Neural cell (in vitro differentiated cells): ENCODE measurements around the gene ZNF606. TPM values are rescaled to one million over a fixed set of nuclear protein-coding genes. Genes with fewer than 3 reads are reported as not detected.
A peak's percentile ranks its signal among the peaks of the same experiment; 100 is the strongest.

Source experiments
- H2AFZ ChIP-seq: fragments of 200-600, 300-800 bp; sonication (generic), shearing (Covaris generic); 2 replicates; pipeline ENCODE4 v1.6.0; 2014; ENCODE audit warnings: low read depth, mild to moderate bottlenecking, antibody characterized with exemption, low read length, moderate library complexity
- H3F3A ChIP-seq: fragments of 200-600 bp; shearing (Covaris generic); 2 replicates; pipeline ENCODE4 v1.6.1; 2016; ENCODE audit warnings: mild to moderate bottlenecking, moderate library complexity, mixed read lengths, antibody characterized with exemption, low read length; ENCODE audit not compliant: insufficient read depth, poor library complexity, severe bottlenecking
- H3K27ac ChIP-seq: fragments of 200-600, 300-800 bp; sonication (generic), shearing (Covaris generic); 2 replicates; pipeline ENCODE4 v1.5.1; 2014; ENCODE audit warnings: mild to moderate bottlenecking, low read length, moderate library complexity
- H3K27me3 ChIP-seq: fragments of 300-800, 200-600 bp; sonication (generic), shearing (Covaris generic); 2 replicates; pipeline ENCODE4 v1.6.0; 2014; ENCODE audit warnings: mild to moderate bottlenecking, low read depth, low read length, moderate library complexity; ENCODE audit not compliant: insufficient read depth
- H3K36me3 ChIP-seq: fragments of 300-800, 200-600 bp; sonication (generic), shearing (Covaris generic); 2 replicates; pipeline ENCODE4 v1.5.1; 2014; ENCODE audit warnings: mild to moderate bottlenecking, antibody characterized with exemption, low read length, moderate library complexity; ENCODE audit not compliant: insufficient read depth
- H3K4me2 ChIP-seq: fragments of 300-800, 200-600 bp; sonication (generic), shearing (Covaris generic); 2 replicates; pipeline ENCODE4 v1.6.0; 2014; ENCODE audit warnings: mild to moderate bottlenecking, low read length
- H3K4me3 ChIP-seq: fragments of 300-800, 200-600 bp; sonication (generic), shearing (Covaris generic); 2 replicates; pipeline ENCODE4 v1.5.1; 2014; ENCODE audit warnings: mild to moderate bottlenecking, low read length, moderate library complexity
- H3K79me2 ChIP-seq: fragments of 200-600 bp; shearing (Covaris generic); replicated peaks from 2 replicates; pipeline ENCODE4 v1.6.0; 2014; ENCODE audit warnings: mild to moderate bottlenecking, low read length, moderate library complexity; ENCODE audit not compliant: insufficient read depth
- H3K9ac ChIP-seq: fragments of 300-800, 200-600 bp; sonication (generic), shearing (Covaris generic); 2 replicates; pipeline ENCODE4 v1.6.1; 2016; ENCODE audit warnings: mild to moderate bottlenecking, low read length, mixed read lengths
- H3K9me2 ChIP-seq: fragments of 200-600 bp; shearing (Covaris generic); 2 replicates; pipeline ENCODE4 v1.6.1; 2016; ENCODE audit warnings: mild to moderate bottlenecking, low read length, mixed read lengths; ENCODE audit not compliant: insufficient read depth
- H3K9me3 ChIP-seq: fragments of 200-600, 300-800 bp; sonication (generic), shearing (Covaris generic); 2 replicates; pipeline ENCODE4 v1.6.1; 2016; ENCODE audit warnings: mild to moderate bottlenecking, mixed run types, low read length, moderate library complexity, mixed read lengths
- H4K20me1 ChIP-seq: fragments of 200-600 bp; shearing (Covaris generic); 2 replicates; pipeline ENCODE4 v1.6.1; 2016; ENCODE audit warnings: mild to moderate bottlenecking, mixed run types; ENCODE audit not compliant: insufficient read depth
- CTCF ChIP-seq: fragments of 450-650 bp; IDR thresholded peaks from 2 replicates; pipeline ENCODE4 v1.5.1; 2014; ENCODE audit warnings: antibody characterized with exemption, mild to moderate bottlenecking, moderate library complexity; ENCODE audit not compliant: poor library complexity, severe bottlenecking
- EP300 ChIP-seq: fragments of 450-650 bp; conservative IDR thresholded peaks from 2 replicates; pipeline ENCODE4 v1.6.1; 2014; ENCODE audit warnings: antibody characterized with exemption, mild to moderate bottlenecking, moderate library complexity; ENCODE audit not compliant: poor library complexity, severe bottlenecking
- EZH2 ChIP-seq: fragments of 200-600, 300-800 bp; shearing (Covaris generic), sonication (generic); IDR thresholded peaks from 2 replicates; pipeline ENCODE4 v1.6.1; 2014; ENCODE audit warnings: antibody characterized with exemption, low read length, borderline replicate concordance, mild to moderate bottlenecking; ENCODE audit not compliant: insufficient read depth, poor library complexity, severe bottlenecking
- MXI1 ChIP-seq: fragments of 450-650 bp; conservative IDR thresholded peaks from 2 replicates; pipeline ENCODE4 v1.6.1; 2014; ENCODE audit warnings: antibody characterized with exemption, mild to moderate bottlenecking; ENCODE audit not compliant: poor library complexity, severe bottlenecking
- POLR2AphosphoS5 ChIP-seq: IDR thresholded peaks from 2 replicates; pipeline ENCODE4 v1.6.1; 2012
- RAD21 ChIP-seq: fragments of 450-650 bp; conservative IDR thresholded peaks from 2 replicates; pipeline ENCODE4 v1.6.1; 2014; ENCODE audit warnings: antibody characterized with exemption, mild to moderate bottlenecking, moderate library complexity
- SMC3 ChIP-seq: fragments of 450-650 bp; conservative IDR thresholded peaks from 2 replicates; pipeline ENCODE4 v1.6.1; 2014; ENCODE audit warnings: antibody characterized with exemption, mild to moderate bottlenecking, moderate library complexity; ENCODE audit not compliant: poor library complexity
- TAF1 ChIP-seq: IDR thresholded peaks from 2 replicates; pipeline ENCODE4 v1.6.1; 2012; ENCODE audit warnings: low read depth
- polyA plus RNA-seq: library from polyadenylated mRNA; depleted of rRNA; stranded (reverse); fragments of >200 nt; gene quantifications from 2 replicates; pipeline ENCODE4 v1.2.3, GENCODE V29; 2014
- TF ChIP-seq, protein P1 (sequence below): IDR thresholded peaks from 2 replicates; pipeline ENCODE4 v1.6.1; 2012; ENCODE audit warnings: borderline replicate concordance

Gene ZNF606
- polyA plus RNA-seq, 1 donor from 2014 or later, result 39.1 TPM

GRCh38 chr19:58007285-58007684 is 4.7 kb upstream of the ZNF606 start:
- peaks cover 3% of the 10 kb centered on the region for H3K79me2 ChIP-seq
- H3K4me3 ChIP-seq, result no peak overlapping the region
- no peak overlapping the region for H2AFZ ChIP-seq
- no peaks in the 10 kb centered on the region for H4K20me1 ChIP-seq
- H3K27ac ChIP-seq, result no peak overlapping the region
- TF ChIP-seq EP300 (no peak), MXI1 (no peak), TAF1 (no peak), CTCF (no peak), EZH2 (no peak), RAD21 (no peak), SMC3 (no peak), POLR2AphosphoS5 (no peak)
- TF ChIP-seq, protein P1, sequence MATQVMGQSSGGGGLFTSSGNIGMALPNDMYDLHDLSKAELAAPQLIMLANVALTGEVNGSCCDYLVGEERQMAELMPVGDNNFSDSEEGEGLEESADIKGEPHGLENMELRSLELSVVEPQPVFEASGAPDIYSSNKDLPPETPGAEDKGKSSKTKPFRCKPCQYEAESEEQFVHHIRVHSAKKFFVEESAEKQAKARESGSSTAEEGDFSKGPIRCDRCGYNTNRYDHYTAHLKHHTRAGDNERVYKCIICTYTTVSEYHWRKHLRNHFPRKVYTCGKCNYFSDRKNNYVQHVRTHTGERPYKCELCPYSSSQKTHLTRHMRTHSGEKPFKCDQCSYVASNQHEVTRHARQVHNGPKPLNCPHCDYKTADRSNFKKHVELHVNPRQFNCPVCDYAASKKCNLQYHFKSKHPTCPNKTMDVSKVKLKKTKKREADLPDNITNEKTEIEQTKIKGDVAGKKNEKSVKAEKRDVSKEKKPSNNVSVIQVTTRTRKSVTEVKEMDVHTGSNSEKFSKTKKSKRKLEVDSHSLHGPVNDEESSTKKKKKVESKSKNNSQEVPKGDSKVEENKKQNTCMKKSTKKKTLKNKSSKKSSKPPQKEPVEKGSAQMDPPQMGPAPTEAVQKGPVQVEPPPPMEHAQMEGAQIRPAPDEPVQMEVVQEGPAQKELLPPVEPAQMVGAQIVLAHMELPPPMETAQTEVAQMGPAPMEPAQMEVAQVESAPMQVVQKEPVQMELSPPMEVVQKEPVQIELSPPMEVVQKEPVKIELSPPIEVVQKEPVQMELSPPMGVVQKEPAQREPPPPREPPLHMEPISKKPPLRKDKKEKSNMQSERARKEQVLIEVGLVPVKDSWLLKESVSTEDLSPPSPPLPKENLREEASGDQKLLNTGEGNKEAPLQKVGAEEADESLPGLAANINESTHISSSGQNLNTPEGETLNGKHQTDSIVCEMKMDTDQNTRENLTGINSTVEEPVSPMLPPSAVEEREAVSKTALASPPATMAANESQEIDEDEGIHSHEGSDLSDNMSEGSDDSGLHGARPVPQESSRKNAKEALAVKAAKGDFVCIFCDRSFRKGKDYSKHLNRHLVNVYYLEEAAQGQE, result no peak
- H3K9me3 ChIP-seq, result peaks cover 18% of the 10 kb centered on the region
- H3K4me2 ChIP-seq, result no peak overlapping the region
- H3K9ac ChIP-seq, result no peak overlapping the region
- no peaks in the 10 kb centered on the region for H3K9me2 ChIP-seq
- H3K27me3 ChIP-seq, result no peaks in the 10 kb centered on the region
- H3F3A ChIP-seq, result no peaks in the 10 kb centered on the region
- peaks cover 35% of the 10 kb centered on the region for H3K36me3 ChIP-seq

DNA sequence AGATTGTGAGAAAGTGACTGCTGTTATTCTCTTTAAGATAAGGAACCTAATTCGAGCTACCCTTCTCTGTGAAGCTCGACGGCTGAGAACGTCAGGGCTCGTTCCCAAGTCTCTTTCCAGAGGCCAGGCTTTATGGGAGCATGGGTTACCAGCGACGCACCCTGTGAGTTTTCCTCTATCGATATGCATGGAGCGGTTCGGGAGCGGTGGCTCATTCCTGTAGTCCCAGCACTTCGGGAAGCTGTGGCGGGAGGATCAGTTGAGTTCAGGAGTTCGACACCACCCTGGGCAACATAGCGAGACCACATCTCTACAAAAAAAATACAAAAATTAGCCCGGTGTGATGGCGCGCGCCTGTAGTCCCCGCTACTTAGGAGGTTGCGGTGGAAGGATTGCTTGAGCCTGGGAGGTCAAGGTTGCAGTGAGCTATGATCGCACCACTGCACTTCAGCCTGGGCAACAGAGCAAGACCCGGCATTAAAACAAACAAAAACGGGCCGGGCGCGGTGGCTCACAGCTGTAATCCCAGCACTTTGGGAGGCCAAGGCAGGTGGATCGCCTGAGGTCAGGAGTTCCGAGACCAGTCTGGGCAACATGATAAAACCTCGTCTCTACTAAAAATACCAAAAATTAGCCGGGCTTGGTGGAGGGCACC is 681 bp upstream of the ZNF606 start:
- peaks cover 28% of the 10 kb centered on the region for H3K9me3 ChIP-seq
- peak overlapping the region; percentile 95 for H2AFZ ChIP-seq
- no peaks in the 10 kb centered on the region for H3K27me3 ChIP-seq
- no peaks in the 10 kb centered on the region for H3F3A ChIP-seq
- H3K36me3 ChIP-seq, result peaks cover 44% of the 10 kb centered on the region
- TF ChIP-seq, protein P1, result no peak
- no peak for TF ChIP-seq TAF1
- no peak for TF ChIP-seq SMC3
- no peak for TF ChIP-seq RAD21
- no peak for TF ChIP-seq POLR2AphosphoS5
- TF ChIP-seq EP300, result no peak
- no peak for TF ChIP-seq EZH2
- no peak for TF ChIP-seq CTCF
- no peak for TF ChIP-seq MXI1
- H3K27ac ChIP-seq, result peak overlapping the region; percentile 95
- peak overlapping the region; percentile 55 for H3K4me2 ChIP-seq
- H3K9me2 ChIP-seq, result no peaks in the 10 kb centered on the region
- peak overlapping the region; percentile 99 for H3K9ac ChIP-seq
- H4K20me1 ChIP-seq, result no peaks in the 10 kb centered on the region
- peaks cover 23% of the 10 kb centered on the region for H3K79me2 ChIP-seq
- peak overlapping the region; percentile 97 for H3K4me3 ChIP-seq
